Large intestine (tissue), 3 donors: ENCODE results near the gene HOGA1. TPM values are rescaled to one million over a fixed set of nuclear protein-coding genes. Genes with fewer than 3 reads are reported as not detected.

Source experiments
- DNase-seq, 2 donors: peaks; one replicate each; pipeline versions ENCODE4 v3.0.0 to v3.0.0-alpha.2; 2013
- H3K27ac ChIP-seq: one replicate; pipeline ENCODE4 v1.5.1; 2013; ENCODE audit warnings: low read length
- H3K27me3 ChIP-seq: 2 replicates; pipeline ENCODE4 v1.6.1; 2013; ENCODE audit warnings: low read length; ENCODE audit not compliant: control insufficient read depth, insufficient read depth
- H3K36me3 ChIP-seq: 2 replicates; pipeline ENCODE4 v1.6.1; 2013; ENCODE audit warnings: low read length; ENCODE audit not compliant: control insufficient read depth, insufficient read depth
- H3K4me1 ChIP-seq: one replicate; pipeline ENCODE4 v1.6.1; 2013; ENCODE audit warnings: low read length; ENCODE audit not compliant: control insufficient read depth, insufficient read depth
- H3K4me3 ChIP-seq: one replicate; pipeline ENCODE4 v1.5.1; 2013; ENCODE audit warnings: low read length
- H3K9me3 ChIP-seq: one replicate; pipeline ENCODE4 v1.6.1; 2013; ENCODE audit warnings: mild to moderate bottlenecking, low read depth, low read length, moderate library complexity; ENCODE audit not compliant: control insufficient read depth
- WGBS: methylation state at CpG from one replicate; pipeline ENCODE4 v1.1.5; 2013; ENCODE audit warnings: low lambda C conversion rate; ENCODE audit not compliant: insufficient coverage; 5-methylcytosine and 5-hydroxymethylcytosine counted together
- polyA plus RNA-seq: library from polyadenylated mRNA; unstranded; fragments of 120-200 nt; gene quantifications from one replicate; pipeline ENCODE4 v1.2.1, GENCODE V29; 2013

HOGA1 gene
- polyA plus RNA-seq, 1 donor, result 3.2 TPM

DNA sequence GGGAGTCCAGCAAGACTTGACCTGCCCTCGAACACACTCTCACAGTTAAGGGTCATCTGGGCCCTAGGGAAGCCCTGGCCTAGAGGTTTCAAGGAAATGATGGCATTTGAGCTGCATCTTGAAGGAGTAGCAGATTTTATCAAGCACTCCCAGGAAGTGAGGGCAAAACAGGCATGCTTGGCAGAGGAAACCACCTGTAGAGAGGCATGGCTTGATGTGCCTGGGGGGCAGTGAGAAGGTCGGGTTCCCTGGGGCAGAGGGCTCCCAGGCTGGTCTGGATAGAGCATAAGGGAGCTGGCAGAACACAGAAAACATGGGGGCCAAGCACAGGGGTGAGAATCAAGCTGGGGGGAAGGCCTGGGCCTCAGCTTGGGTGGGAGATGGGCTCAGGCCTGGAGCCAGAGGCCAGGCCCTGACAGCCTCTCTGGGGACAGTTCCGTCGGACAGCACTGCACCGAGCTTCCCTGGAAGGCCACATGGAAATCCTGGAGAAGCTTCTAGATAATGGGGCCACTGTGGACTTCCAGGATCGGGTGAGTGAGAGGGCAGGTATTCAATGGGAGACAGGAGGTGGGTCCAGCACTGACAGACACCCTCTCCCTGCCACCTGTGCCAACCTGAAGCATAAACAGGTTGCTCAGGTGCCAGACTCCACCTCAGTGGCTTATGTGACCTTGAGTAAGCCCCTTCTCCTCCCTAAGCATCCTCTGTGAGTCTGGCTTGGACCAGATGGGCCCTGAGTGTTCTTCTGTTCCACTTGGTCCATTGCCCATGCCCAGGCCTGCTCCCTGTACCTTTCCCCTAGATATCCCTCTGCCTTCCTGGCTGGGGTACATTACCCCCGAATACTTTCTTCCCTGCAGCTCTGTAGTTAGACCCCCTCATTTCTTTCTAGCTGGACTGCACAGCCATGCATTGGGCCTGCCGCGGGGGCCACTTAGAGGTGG lies 3.5 kb upstream of the HOGA1 start:
- no peak for DNase-seq
- no CpG with 5 or more reads among the region's 9 CpGs for WGBS
- H3K27me3 ChIP-seq, result peaks cover 12% of the 10 kb centered on the region
- H3K4me3 ChIP-seq, result no peak overlapping the region
- H3K27ac ChIP-seq, result no peak overlapping the region
- peaks cover 6% of the 10 kb centered on the region for H3K4me1 ChIP-seq
- H3K36me3 ChIP-seq, result no peaks in the 10 kb centered on the region
- no peaks in the 10 kb centered on the region for H3K9me3 ChIP-seq

DNA sequence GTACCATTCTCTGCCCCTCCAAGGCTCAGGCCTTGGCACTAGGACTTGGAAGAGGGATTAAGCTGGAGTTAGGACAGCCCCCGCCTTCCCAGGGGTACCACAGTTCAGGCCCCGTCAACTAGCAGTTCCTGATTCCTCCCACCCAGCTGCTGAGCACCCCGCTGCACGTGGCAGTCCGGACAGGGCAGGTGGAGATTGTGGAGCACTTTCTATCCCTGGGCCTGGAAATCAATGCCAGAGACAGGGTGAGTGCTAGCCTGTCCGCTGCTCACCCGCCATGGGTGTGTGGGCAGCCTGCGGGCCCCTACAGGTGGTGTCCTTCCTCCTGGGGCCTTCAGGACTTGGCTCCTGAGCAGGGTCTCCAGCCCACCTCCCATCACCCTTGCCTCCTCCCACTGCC lies 2.0 kb upstream of the HOGA1 start:
- Histone ChIP-seq H3K27me3 (peaks cover 12% of the 10 kb centered on the region), H3K4me1 (peaks cover 6% of the 10 kb centered on the region), H3K4me3 (no peak overlapping the region), H3K9me3 (no peaks in the 10 kb centered on the region), H3K27ac (no peak overlapping the region), H3K36me3 (no peaks in the 10 kb centered on the region)
- WGBS, result no CpG with 5 or more reads among the region's 8 CpGs
- DNase-seq, result no peak

DNA sequence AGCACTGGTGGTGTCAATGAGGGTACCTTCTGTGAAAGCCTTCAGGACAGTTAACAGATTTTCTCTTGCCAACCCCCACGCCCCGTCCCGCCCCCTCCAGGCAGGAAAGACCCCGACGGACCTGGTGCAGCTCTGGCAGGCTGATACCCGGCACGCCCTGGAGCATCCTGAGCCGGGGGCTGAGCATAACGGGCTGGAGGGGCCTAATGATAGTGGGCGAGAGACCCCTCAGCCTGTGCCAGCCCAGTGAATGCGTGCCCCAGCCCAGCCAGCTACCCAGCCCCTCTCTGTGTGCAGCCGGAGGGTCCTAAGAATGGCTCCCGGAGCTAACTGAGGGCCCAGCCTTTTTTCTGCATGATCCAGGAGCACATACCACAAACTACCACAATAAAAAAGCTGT lies 713 bp upstream of the HOGA1 start:
- no peak overlapping the region for H3K4me3 ChIP-seq
- H3K27ac ChIP-seq, result peak overlapping the region; percentile 11
- H3K9me3 ChIP-seq, result no peaks in the 10 kb centered on the region
- H3K4me1 ChIP-seq, result peaks cover 6% of the 10 kb centered on the region
- H3K27me3 ChIP-seq, result peaks cover 4% of the 10 kb centered on the region
- no CpG with 5 or more reads among the region's 13 CpGs for WGBS
- DNase-seq, result no peak
- no peaks in the 10 kb centered on the region for H3K36me3 ChIP-seq

DNA sequence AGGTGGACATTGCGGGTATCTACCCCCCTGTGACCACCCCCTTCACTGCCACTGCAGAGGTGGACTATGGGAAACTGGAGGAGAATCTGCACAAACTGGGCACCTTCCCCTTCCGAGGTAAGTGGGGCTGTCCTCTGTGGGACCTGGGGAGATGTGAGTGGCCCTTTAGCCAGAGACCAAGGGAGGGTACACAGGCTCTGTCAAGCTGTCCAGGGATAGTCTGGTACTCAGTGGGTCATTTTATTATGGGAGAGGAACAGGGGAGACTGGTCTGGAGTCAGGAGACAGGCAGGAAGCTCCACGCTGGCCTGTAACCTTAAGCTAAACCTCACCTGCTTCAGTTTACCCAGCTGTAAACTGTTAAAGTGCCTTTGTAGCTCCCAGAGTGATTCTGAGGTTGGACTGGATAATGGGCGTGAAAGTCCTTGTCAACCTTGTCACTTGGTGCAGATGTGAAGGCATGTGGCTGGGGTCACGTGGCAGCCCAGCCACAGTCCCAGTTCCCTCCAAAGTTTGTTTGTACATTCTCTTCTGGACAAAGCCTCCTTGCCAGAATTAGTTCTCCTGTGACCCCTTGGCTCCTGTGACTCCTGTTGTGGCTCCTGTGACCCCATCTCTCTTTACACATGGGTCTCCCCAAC lies 729 bp downstream of the HOGA1 start:
- Histone ChIP-seq H3K27me3 (no peaks in the 10 kb centered on the region), H3K4me3 (no peak overlapping the region), H3K9me3 (no peaks in the 10 kb centered on the region), H3K36me3 (no peaks in the 10 kb centered on the region), H3K4me1 (peaks cover 13% of the 10 kb centered on the region), H3K27ac (no peak overlapping the region)
- DNase-seq, result no peak
- WGBS, result 60% methylated on average over 1 of the region's 5 CpGs

DNA sequence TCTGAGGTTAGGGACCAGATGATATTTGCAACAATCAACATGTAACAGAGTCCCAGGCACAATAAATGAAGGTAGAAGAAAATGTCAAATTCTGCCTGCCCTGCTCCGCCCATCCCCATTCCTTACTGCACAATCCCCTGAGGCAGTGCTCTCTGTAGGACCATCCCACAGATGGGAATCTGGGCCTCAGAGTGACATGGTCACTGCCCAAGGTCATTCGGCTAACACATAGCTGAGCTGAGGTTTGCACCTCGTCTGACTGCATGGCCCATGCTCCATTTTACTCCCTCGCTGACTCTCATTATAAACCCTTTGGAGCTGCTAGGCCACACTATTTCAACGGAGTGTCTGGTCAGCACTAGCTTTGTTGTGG lies 1.2 kb downstream of the HOGA1 start:
- Histone ChIP-seq H3K36me3 (no peaks in the 10 kb centered on the region), H3K27ac (no peak overlapping the region), H3K27me3 (no peaks in the 10 kb centered on the region), H3K4me1 (peaks cover 14% of the 10 kb centered on the region), H3K9me3 (no peaks in the 10 kb centered on the region), H3K4me3 (no peak overlapping the region)
- no peak for DNase-seq
- WGBS, result no CpG with 5 or more reads among the region's 5 CpGs

DNA sequence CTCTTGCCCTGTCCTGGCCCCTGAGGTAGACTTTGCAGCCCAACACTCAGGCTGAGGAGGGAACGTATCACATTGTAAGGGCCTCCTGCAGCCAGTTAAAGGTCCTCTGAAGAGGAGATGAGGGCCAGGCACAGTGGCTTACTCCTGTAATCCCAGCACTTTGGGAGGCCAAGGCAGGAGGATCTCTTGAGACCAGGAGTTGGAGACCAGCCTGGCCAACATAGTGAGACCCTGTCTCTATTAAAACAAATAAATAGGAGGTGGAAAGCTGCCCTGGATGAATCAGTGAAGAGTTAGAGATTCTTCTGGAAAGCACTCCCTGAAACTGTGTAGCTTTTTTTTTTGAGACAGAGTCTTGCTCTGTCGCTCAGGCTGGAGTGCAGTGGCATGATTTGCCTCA lies 3.0 kb downstream of the HOGA1 start:
- H3K4me3 ChIP-seq, result no peak overlapping the region
- H3K9me3 ChIP-seq, result no peaks in the 10 kb centered on the region
- H3K36me3 ChIP-seq, result no peaks in the 10 kb centered on the region
- H3K4me1 ChIP-seq, result peaks cover 20% of the 10 kb centered on the region
- H3K27me3 ChIP-seq, result no peaks in the 10 kb centered on the region
- WGBS, result no CpG with 5 or more reads among the region's 2 CpGs
- H3K27ac ChIP-seq, result no peak overlapping the region
- DNase-seq, result no peak

DNA sequence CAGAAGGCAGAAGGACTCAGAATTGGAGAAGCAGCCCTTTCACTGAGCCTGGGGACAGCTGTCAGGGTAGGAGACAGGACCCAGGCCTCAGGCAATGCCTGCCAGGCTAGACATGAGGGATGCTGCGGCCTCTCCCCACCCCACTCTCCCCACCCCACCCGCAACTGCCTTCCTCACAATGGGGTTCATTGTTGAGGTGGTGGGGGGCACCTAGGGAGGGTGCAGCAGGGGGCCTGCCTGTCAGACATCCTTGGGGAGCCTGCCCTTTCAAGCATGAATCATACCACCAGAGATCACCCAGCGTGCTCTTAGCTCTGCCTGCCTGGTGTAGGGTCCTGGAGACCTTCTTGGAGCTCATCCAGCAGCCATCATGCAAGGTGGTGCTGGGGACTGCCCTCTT lies 5.3 kb downstream of the HOGA1 start, which contains the start of gene C10orf62:
Gene C10orf62 (plus strand): TSS at position 243 of the 400 bp plus-strand sequence. CDS start 177 bp downstream, outside the sequence.
- DNase-seq, result no peak
- Histone ChIP-seq H3K4me1 (peaks cover 14% of the 10 kb centered on the region), H3K9me3 (no peaks in the 10 kb centered on the region), H3K27me3 (no peaks in the 10 kb centered on the region), H3K27ac (no peak within 1 kb of the TSS), H3K36me3 (no peaks in the 10 kb centered on the region), H3K4me3 (no peak within 1 kb of the TSS)
- WGBS, result no CpG with 5 or more reads among the region's 3 CpGs

DNA sequence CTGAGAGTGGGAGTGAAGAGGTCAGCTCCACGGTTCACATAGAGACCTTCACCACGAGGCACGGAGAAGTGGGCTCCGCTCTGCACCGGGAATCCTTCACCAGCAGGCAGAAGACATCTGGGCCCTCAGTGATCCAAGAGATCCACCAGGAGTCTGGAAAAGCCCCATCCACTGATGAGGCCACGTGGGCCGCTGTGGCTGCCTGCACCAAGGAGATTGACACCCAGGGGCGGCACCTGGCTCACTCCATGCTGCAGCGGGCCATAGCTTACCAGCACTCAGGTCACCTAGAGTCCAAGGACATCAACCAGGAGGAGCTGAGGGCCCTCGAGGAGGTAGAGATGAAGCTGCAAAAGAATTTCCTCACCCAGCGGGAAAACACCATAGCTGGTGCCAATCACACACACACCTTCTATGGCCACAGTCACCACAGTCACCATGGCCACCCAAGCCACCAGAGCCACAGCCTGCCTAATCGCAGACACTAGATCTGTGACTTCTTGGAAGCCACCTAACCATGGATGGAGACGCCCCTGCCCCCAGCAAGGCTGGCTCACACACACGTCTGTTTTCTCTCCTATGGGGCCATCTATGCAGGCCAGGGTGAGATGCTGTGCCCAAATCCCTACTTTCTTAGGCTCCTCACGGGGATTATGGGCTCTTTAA lies 6.0 kb downstream of the HOGA1 start:
- no peak overlapping the region for H3K27ac ChIP-seq
- 60% methylated on average over 1 of the region's 15 CpGs for WGBS

DNA sequence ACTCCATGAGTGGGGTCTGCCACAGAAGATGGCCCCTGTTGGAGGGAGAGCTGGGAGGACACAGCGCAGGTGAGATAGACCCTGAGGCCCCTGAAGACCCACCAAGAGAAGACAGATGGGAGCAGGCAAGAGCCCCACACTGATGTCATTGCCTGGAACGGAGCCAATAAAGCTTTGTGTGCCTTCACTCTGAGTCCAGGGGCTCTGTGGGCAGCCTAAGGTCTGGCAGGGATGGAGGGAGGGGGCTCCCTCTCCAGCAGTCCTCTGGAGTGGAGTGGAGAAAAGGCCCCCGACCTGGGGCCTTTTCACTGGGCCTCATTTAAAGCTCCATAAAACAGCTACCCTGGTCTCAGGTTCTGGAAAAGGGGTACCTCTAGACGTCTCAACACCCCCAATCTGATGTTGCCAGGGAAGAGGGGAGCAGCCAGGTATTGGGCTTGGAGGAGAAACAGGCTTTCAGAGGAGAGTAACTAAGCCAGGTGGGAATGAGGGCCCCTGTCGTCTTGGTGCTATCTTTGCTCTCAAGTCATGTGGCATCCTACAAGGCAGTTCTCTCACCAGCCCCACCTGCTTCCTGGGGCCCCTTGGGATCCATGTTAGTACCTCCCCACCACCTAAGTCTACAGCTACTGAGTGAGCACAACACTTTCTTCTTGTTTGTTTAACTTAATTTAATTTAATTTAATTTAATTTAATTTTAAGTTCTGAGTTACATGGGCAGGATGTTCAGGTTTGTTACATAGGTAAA lies 6.7 kb downstream of the HOGA1 start:
- H3K36me3 ChIP-seq, result no peaks in the 10 kb centered on the region
- DNase-seq, result peak; percentile 33 to 69
- no peak overlapping the region for H3K4me3 ChIP-seq
- no peaks in the 10 kb centered on the region for H3K27me3 ChIP-seq
- WGBS, result no CpG with 5 or more reads among the region's 5 CpGs
- H3K9me3 ChIP-seq, result no peaks in the 10 kb centered on the region
- no peak overlapping the region for H3K27ac ChIP-seq
- peaks cover 14% of the 10 kb centered on the region for H3K4me1 ChIP-seq

More for the DNA sequence above, 6.0 kb downstream of the HOGA1 start:
- Histone ChIP-seq H3K4me3 (no peak overlapping the region), H3K4me1 (peaks cover 14% of the 10 kb centered on the region), H3K36me3 (no peaks in the 10 kb centered on the region), H3K9me3 (no peaks in the 10 kb centered on the region), H3K27me3 (no peaks in the 10 kb centered on the region)
- no peak for DNase-seq

DNA sequence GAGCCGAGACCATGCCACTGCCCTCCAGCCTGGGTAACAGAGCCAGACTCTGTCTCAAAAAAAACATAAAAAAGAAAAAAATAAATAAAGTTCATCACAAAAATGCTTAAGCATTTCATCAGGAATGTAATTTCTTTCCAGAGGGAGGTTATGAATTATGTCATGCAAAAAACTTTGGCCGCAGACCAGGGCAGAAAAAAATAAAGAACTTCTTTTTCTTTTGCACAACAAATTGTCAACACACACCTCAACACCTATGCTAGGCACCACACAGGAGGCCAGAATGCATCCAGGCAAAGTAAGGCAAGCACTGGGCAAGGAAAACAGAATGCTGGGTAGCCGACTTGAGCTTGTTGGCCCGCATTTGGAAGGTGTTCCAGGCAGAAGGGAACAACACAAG lies 9.2 kb downstream of the HOGA1 start:
- H3K27me3 ChIP-seq, result no peaks in the 10 kb centered on the region
- H3K27ac ChIP-seq, result no peak overlapping the region
- peaks cover 14% of the 10 kb centered on the region for H3K4me1 ChIP-seq
- no peak overlapping the region for H3K4me3 ChIP-seq
- WGBS, result 82% methylated on average over 2 of the region's 4 CpGs
- H3K36me3 ChIP-seq, result no peaks in the 10 kb centered on the region
- DNase-seq, result no peak
- no peaks in the 10 kb centered on the region for H3K9me3 ChIP-seq
